Endometrial microvascular endothelial cells (primary cell): ENCODE results near the gene COL16A1. TPM values are rescaled to one million over a fixed set of nuclear protein-coding genes. Genes with fewer than 3 reads are reported as not detected.

Experiments used
- in situ Hi-C: cut with HindIII; loops from 2 replicates; pipeline ENCODE4 v1.10.0; 2017; ENCODE audit warnings: low sequenced_read_pairs, low pct_unique_long_range_greater_than_20kb; ENCODE audit errors: inconsistent ontology term
- total RNA-seq: library from RNA; depleted of rRNA; stranded (reverse); fragments of >200 nt; gene quantifications from one replicate; pipeline ENCODE4 v1.2.3, GENCODE V29; 2015; ENCODE audit errors: inconsistent ontology term

Gene COL16A1
- total RNA-seq, 1 donor from 2014 or later, result 0.28 TPM

DNA sequence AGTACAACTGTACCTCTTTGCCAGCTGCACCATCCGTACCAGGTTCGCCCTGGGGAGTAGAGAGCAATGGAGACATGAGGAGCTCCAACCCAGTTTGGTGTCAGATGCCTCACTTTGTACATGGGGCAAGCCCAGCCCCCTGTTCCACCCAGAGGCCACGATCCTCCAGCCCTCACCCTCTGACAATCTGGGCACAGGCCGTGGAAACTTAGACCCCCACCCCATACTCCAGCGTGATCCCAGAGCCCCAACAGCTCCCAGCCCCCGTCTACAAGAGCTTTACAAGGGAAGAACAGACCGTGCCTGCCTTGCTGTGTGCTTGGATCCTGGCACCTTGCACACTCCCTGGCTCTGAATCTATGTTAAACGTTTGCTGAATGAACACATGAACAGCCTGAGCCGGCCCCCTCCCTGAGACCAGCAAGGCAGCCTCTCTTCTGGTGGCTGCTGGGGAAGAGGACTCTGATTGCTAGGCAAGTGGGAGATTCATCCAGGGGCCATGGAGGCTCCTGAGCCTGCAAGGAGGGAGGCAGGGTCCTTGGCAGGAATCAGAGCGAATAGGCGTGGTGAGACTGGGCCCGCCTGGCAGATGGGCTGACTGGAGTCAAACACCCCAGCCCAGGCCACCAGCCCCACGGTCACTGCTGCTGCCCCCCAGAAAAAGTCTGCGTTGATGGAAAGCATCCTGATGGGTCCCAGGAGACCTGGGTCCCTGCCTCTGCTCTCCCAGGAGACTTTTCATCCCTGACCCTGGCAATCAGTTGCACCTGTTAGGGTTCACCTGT, 46.6 kb downstream of the COL16A1 start:
- in situ Hi-C loops, result no loop called here

DNA sequence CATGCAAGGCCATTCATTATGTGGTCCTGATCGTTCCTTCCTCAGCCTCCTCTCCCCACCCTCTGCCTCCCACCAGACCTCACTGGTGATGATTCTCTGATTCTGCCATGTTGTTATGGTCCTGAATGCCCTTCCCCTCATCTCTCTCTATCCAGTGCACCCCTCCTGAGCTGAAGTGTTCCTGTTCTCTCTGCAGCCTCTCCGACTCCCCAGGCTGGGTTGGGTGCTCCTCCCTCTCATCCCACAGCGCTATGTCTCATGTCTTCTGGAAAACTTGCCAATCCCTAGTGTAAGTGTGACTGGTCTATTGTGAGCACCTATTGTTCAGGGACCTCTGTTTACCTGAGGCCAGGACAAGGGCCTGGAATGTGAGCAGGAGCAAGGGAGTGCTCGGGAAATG, 48.1 kb downstream of the COL16A1 start:
- in situ Hi-C loops, result no loop called here

DNA sequence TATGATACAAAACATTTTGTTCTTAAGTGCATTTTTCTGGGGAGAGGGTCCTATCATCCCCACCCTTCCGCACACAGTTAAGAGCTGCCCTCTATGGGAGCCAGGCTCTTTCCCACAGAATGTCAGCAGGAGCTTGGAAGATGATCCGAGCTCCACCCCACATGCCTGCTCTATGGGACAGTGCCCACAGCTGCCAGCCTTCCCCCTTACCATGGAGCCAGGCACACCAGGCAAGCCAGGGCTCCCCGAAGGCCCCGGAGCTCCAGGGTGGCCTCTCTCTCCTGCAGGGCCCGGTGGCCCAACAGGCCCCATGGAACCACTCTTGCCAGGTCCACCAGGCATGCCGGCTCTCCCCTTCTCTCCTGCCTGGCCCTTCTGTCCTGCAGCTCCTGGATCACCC, 48.7 kb downstream of the COL16A1 start:
- in situ Hi-C loops, result no loop called here

DNA sequence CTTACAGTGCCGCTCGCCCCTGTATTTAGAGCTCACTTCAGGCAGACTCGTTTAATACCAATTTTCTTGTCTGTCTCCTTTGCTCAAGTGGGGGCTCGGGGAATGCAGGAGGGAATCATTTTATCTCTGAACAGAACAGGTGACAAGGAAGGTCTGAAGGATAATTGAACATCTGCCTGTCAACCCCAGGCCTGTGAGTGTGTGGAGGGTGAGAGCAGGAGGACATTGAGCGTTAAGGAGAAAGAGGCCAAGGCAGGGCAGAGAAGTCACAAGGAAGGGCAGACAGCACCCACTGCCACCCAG, 49.4 kb downstream of the COL16A1 start:
- in situ Hi-C loops, result no loop called here

DNA sequence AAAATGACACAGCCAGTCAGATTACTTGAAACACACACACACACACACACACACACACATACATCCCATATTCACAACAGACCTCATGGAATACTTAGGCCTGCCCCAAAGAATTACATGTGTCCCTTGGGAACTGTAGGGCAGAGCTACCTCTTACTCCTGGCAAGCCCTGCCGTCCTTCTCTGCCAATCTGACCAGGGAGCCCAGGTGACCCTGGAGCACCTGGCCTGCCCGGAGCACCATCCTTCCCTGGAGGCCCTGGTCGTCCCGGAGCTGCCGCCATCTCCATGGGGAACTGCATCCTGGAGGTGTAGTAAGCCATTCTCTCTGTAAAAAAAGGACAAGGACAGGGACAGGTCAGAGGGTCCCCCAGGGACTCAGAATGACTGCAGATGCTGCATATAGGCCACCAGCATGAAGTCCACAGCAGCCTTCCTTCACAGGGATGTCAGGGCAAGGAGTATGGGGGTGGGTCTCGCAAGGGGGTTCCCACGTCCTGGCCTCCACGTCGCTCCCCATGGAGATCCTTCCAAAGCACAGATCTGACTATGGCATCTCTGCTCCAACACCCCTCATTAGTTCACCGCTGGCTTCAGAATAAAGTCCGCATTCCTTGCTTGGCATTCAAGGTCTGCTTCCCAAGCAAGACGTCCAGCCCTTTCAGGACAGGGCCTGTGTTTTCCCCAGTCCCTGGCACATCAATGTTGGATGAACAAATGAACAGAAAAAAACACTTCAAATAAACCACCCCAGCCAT, 49.9 kb downstream of the COL16A1 start:
- in situ Hi-C loops, result no loop called here

DNA sequence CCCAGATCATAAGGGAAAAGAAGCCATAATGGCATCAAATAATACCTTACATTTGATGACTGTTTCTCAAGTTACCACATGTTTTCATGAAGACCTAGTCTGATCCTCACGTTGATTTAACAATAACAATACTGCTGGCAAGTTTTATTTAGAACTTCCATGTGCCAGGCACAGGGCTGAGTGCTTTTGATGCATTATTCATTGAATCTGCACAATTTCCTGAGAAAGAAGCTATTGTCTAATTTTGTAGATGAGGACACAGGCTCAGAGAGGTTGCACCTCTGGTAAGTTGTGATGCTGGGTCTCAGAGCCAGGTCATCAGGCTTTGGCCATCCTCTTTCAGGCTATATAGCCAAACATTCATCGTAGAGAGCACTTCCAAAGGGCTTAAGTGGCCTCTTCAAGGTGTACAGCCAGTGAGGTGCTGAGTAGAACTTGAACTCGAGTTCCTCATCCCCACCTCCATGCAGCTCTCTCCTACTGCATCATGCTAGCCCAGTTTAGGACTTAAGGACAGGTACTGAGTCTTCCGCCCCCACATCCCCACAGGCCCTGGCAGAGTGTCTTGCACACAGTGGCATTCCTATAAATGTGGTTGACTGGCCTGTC, 50.8 kb downstream of the COL16A1 start:
- in situ Hi-C loops, result no loop called here

DNA sequence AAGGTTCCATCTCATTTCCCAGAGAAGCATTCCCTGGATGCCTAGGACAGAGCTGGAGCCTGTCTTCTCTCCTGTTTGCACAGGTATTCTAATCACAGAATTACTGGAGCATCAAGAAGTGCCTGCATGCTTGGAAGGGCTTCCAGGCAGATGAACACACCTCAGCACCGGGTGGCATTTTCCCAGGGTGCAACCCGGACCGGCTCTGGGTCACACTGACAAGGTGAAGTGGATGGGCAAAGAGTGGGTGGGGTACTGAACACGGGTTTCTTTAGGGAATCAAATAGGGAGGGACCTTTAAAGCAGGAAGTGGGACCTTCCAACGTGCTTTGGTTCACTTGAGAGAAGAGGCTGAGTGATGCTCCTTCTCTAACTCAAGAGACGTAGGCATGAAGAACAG, 52.1 kb downstream of the COL16A1 start:
- in situ Hi-C loops, result no loop called here

DNA sequence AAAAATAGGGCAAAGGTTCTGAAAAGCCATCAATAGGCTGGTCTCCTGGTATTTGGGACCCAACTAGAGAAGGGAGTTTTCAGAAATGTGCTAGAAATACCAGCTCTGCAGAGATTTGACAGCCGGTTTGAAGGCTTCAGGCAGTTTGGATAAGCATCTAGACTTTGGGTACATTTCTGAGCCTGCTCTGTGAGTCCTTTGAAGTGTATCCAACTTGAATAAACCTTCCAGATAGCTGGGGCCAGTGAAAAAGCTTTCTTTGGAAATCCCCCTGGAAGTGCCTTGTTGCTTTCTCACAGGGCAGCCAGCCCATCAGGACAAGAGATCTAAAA, 52.8 kb downstream of the COL16A1 start:
- in situ Hi-C loops, result no loop called here

DNA sequence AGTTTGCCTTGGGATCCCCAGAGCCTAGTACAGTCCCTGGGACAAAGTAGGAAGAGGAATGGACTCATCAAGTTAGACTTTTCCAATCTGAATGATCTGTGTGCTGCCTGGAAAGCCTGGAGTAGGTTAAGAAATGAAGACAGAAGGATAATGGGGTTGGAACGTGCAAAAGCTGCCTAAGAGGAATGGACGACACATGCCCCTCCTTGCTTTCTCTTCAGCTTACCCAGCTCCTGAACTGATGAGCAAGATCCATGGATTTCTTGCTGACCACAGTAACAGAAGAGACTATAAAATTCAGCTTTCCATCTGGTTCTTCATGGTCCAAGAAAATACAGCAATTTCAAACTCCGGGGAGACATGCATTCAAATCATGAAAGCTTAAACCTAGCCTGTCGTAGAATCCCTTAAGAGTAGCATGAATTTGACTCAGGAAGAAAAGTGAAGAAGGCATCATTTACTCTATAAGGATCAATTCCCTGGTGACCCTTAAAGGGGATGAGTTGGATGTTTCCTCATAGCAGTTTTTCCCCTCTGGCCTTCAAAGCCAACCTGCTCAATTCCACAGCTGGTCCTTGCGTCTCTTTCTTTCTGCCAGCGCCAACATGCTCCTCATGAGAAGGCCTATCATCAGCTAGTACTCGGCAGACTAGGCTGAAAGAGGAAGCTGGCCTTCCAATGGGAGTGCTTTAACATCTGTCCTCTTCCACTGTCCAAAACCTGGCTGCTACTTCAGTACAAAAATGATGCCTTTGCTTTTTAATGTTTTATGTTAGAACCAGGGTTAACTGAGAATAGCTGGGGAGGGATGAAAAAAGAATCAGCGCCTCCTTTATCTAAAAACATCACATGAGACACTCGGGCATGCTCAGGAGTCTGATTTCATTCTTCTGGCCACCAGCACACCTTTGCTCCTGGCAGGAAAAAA, 53.4 kb downstream of the COL16A1 start:
- in situ Hi-C loops, result no loop called here

DNA sequence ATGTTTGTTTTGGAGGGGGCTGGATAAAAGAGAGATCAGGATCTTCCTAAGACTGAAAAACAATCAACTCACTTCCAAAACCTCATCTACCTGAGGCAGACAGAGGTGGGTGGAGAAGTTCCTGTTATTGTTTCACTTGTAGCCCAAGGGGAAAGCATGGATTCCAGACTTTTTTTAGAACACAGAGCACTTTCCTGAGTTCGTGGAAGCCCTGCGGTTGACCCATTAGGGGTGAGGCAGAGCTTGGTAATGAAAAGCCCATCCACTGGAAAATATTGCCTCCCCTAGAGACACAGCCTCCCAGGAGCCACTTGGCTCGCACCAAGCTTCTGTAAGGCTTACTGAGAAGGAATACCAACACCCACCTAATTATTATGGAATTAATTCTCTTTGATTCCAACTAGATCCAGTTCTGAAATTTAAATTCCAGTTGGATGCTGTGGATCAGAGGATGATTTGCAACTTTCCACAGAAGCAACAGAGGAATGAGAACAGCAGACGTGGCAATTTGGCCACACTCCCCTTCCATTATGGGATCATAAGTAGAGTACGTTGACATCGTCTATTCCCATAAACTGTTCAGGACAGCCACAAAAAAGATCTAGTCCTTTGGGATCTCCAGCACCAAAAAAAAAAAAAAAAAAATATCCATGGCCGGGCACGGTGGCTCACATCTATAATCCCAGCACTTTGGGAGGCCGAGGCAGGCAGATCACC, 55.0 kb downstream of the COL16A1 start:
- in situ Hi-C loops, result no loop called here

DNA sequence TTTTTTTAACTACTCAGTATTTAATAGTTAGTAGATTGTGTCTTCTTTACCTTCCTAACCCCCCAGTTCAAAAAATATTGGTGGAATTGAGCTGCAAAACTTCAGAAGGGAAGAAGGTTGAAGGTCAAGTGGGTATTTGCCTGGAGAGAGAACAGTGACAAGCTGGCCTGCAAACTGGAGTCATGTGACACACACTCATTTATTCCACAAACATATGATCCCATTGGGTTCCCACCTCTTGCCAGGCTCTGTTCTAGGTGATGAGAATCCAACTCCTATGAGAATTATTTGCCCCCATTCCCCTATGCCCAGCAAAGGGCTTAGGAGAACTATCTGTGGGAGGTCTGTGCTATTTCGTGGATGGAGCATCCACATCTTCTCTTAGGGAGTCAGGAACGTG, 55.6 kb downstream of the COL16A1 start:
- in situ Hi-C loops, result no loop called here

DNA sequence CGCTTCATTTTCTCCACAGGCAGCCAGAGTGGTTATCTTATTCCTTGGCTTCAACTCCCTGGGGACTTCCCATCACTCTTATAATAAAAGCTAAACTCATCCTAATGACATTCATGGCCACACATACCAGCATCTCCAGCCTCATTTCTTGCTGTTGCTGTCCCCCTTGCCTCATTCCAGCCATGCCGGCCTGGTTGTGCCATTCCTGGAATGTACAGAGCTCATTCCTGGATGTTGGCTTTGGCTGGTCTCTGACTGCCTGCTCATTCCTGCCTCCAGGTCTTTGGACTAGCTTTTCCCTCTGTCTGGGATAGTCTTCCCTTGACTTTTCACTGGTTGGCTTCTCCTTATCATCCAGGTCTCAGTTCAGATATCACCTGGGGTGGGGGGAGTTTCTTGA, 56.7 kb downstream of the COL16A1 start:
- in situ Hi-C loops, result no loop called here

DNA sequence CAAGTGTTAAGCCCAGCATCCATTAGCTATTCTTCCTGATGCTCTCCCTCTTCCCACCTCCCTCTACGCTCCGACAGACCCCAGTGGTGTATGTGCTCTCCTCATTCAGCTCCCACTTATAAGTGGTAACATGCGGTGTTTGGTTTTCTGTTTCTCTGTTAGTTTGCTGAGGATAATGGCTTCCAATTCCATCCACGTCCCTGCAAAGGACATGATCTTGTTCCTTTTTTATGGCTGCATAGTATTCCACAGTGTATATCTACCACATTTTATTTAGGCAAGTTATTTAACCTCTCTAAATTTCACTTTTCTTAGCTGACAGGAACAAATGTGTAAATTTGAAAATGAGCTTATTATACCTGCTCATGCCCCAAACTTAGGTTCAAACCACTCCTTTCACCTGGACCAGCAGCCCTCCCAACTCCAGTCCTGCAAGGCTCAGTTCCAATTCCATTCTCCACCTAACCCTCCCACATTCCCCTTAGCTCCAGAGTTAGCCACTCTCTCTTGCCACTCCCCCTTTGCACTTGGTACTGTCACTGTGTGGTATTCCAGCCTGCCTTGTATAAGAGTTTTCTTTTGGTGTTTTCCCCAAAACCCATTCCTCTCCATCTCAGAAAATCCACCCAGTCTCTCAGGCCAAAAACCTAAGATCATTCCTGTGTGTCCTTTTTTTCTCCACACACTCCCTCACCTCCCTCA, 57.4 kb downstream of the COL16A1 start:
- in situ Hi-C loops, result no loop called here

DNA sequence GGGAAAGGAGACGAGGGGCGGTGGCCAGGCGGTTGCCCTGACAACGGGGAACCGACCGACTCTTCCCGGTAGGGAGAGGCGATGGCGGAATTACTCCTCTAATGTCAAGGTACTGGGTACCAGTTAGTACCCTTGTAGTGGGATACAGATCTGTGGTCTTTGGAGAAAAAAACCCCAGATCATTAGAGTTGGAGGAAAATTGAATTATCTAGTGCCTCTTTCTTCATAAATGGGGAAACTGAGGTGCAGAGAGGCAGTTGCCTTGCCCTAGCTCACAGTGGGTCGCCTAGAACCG, 58.6 kb downstream of the COL16A1 start:
- in situ Hi-C loops, result no loop called here

DNA sequence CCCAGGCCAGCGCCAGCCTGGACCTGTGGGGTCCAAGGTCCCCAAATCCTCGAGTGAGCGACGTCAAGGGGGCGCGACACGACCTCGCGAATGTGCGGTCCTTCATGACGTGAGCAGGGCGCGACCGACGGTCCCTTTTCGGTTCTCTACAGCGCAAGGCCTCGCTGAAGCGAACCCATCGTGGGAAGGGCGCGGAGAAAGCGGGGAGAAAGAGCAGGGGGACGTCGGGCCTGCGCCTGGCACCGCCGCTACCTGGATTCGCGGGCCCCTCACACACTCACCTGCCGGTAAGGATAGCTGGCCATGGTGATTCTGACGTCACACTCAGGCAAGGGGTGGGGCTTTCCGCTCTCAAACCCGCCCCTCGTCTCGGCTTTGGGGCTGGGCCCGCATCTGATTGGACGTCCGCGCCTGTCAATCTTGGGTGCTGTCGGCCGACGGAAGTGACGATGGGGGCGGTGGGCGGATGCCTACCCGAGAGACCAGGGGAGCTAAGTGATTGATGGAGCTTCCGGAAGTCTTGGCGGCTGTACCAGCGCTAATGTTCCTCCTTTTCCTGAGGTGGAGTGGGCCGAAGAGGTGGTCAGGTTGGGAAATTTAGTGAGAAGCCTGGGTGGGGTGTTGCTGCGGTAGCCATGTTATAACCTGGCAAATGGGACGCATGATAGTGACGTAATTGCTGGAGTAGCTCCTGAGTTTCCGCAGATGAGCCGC, 59.1 kb downstream of the COL16A1 start, which contains the start of gene PEF1:
Gene PEF1 (minus strand): TSS at position 317 of the 714 bp plus-strand sequence. CDS start 12 bp downstream, at position 305.
- in situ Hi-C loops, result no loop called here

DNA sequence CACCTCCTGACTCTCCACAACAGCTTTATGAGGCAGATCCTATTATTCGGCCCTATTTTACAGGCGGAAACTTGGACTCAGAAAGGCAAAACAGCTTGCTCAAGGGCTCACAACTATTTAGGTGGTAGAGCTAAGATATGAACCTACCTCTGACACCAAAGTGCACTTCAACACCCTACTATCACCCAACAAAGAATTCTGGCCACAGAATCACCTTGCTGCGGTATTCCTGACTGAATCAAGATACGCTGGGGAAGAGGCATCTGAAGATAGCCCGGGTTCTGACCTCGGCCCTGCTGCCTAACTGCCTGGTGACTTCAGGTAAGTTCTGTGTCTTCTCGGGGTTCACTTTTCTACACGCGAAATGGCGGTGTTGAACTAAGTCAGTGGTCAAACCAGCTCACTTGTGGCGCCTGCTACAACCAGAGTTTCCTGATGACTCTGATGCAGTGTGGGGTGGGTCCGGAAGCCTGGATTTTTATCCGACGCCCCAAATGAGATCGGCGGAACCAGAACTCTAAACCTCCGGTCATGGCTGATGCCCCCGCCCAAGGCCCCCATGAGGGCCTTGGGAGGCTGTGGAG, 59.7 kb downstream of the COL16A1 start:
- in situ Hi-C loops, result no loop called here

DNA sequence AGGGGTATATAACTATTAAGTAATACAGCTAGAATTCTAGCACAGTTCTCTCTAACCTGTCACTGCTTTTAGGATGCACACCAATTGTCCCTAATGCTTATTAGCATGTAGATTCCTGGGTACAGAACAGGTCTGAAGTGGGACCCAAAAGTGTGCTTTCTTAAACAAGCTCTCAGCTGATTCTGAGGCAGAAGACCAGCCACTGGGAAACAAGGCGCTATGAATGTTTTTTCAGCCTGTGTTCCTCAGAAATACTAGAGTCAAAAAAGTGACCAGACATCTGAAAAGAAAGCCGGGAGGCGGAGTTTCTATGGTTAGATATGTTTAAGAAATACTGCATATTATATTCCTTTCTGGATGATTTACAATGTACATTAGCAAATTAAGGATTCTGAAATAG, 60.9 kb downstream of the COL16A1 start:
- in situ Hi-C loops, result no loop called here
